GM12801 (cell line): Measurements from ENCODE around the gene B3GALT5.

ENCODE experiments used
- TF ChIP-seq, protein P1 (sequence below): IDR thresholded peaks from one replicate; pipeline ENCODE4 v1.5.1; 2011; ENCODE audit warnings: control low read depth; ENCODE audit not compliant: insufficient read length; ENCODE audit errors: extremely low read depth

The B3GALT5 gene

DNA sequence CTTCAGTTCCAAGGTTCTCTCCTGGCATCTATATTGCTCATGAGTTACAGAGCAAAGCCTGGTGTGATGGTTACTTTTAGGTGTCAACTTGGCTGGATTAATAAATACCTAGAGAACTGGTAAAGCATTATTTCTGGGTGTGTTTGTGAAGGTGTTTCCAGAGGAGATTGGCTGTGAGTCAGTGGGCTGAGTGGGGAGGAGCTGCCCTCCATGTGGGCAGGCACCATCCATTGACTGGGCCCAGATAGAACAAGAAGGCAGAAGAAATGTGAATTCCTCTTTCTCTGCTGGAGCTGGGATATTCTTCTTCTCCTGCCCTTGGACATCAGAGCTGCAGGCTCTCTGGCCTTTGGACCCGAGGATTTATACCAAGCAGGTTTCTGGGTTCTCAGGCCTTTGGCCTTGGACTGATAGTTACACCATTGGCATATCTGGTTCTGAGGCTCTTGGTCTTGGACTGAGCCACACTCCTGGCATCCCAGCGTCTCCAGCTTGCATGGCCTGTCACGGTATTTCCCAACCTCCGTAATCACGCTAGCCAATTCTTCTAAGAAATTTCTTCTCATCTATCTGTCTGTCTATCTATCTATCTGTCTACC lies 44.5 kb downstream of the B3GALT5 start:
- TF ChIP-seq, protein P1, sequence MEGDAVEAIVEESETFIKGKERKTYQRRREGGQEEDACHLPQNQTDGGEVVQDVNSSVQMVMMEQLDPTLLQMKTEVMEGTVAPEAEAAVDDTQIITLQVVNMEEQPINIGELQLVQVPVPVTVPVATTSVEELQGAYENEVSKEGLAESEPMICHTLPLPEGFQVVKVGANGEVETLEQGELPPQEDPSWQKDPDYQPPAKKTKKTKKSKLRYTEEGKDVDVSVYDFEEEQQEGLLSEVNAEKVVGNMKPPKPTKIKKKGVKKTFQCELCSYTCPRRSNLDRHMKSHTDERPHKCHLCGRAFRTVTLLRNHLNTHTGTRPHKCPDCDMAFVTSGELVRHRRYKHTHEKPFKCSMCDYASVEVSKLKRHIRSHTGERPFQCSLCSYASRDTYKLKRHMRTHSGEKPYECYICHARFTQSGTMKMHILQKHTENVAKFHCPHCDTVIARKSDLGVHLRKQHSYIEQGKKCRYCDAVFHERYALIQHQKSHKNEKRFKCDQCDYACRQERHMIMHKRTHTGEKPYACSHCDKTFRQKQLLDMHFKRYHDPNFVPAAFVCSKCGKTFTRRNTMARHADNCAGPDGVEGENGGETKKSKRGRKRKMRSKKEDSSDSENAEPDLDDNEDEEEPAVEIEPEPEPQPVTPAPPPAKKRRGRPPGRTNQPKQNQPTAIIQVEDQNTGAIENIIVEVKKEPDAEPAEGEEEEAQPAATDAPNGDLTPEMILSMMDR, result no peak

DNA sequence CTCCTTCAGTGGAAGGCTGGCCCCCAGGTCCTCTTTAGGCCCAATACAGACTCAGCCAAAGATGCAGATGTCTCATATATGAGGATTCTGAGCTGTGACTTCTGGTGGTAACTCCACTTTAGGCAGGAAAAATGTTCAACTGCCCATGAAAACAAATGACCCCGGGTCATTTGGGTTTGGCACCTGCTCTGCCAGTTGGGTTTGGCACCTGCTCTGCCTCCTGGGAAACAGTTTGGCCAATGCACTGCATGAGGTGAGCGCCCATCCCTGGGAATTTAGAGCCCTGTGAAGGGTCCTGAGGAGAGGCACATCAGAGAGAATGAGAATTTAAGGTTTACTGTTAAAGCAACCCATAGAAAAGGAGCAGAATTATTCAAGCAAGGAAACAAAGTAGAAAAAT lies 45.3 kb downstream of the B3GALT5 start:
- TF ChIP-seq, protein P1, result no peak

GRCh38 chr21:39659070-39659815 lies 46.5 kb downstream of the B3GALT5 start:
- TF ChIP-seq, protein P1, result no peak

- TF ChIP-seq, protein P1, result no peak
Observed at GRCh38 chr21:39660191-39660980, 47.6 kb downstream of the B3GALT5 start.

DNA sequence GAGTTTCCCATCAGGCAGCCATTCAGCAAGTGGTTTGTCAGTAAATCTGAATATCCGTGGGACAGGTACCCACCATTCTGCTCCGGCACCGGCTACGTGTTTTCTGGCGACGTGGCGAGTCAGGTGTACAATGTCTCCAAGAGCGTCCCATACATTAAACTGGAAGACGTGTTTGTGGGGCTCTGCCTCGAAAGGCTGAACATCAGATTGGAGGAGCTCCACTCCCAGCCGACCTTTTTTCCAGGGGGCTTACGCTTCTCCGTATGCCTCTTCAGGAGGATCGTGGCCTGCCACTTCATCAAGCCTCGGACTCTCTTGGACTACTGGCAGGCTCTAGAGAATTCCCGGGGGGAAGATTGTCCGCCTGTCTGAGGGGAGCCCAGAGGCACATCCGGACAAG lies 48.4 kb downstream of the B3GALT5 start:
- TF ChIP-seq, protein P1, result no peak

- TF ChIP-seq, protein P1, result no peak
Observed at GRCh38 chr21:39661740-39662139, 49.0 kb downstream of the B3GALT5 start.

DNA sequence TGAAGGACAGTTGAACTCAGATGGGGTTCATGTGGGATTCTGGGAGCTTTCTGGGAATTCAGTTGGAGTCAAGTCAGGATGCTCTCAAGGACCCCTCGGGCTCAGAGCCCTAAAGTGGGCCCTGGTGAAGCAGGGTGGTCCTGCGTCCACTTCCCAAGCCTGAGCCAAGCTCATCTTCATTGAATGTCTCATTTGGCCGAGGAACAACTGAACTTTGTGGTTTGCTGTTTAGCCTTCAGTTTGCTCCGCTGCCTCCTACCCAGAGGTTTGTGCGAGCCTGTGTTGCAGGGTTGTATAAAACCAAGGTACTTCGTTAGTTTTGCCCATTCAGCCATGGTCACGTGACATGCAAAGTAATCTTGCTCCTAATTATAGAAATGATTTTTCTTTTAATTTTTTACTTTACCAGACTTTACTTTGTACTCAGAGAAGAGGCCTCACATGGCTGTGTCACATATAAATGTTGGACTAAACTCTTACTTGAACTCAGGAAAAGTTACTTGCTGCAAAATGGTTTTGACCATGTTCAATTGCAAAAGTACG lies 49.7 kb downstream of the B3GALT5 start:
- TF ChIP-seq, protein P1, result no peak
